Cardiac muscle cell (in vitro differentiated cells and primary cell): ENCODE results near the gene RNF148. TPM values are rescaled to one million over a fixed set of nuclear protein-coding genes. Genes with fewer than 3 reads are reported as not detected.

Experiments
- DNase-seq, 2 donors: peaks; one replicate each; pipeline versions ENCODE4 v3.0.0 to v3.0.0-alpha.2; 2010 to 2017; ENCODE audit warnings: low read depth in 1 of 2, low spot score in 1 of 2
- H3K27ac ChIP-seq: fragments of 200-600 bp; sonication (generic); 2 replicates; pipeline ENCODE4 v1.5.1; 2016
- H3K27me3 ChIP-seq: fragments of 200-600 bp; sonication (generic); 2 replicates; pipeline ENCODE4 v1.6.0; 2016; ENCODE audit warnings: control low read depth
- H3K36me3 ChIP-seq: fragments of 200-600 bp; sonication (generic); 2 replicates; pipeline ENCODE4 v1.5.1; 2016; ENCODE audit warnings: control low read depth
- H3K4me1 ChIP-seq: fragments of 200-600 bp; sonication (generic); 2 replicates; pipeline ENCODE4 v1.8.1; 2017; ENCODE audit warnings: low read depth, mild to moderate bottlenecking, mixed run types
- H3K4me3 ChIP-seq: fragments of 200-600 bp; sonication (generic); 2 replicates; pipeline ENCODE4 v1.5.1; 2016; ENCODE audit warnings: mild to moderate bottlenecking
- H3K9me3 ChIP-seq: fragments of 200-600 bp; sonication (generic); 2 replicates; pipeline ENCODE4 v1.5.1; 2017; ENCODE audit warnings: low read depth, mild to moderate bottlenecking, control low read depth
- polyA plus RNA-seq: library from polyadenylated mRNA; unstranded; fragments of >200 nt; fragmentation: Nextera tagmentation; extraction: Ambion mirVana; gene quantifications from 2 replicates; pipeline ENCODE4 v1.2.1, GENCODE V29; 2016
- total RNA-seq: library from RNA; depleted of rRNA; stranded (reverse); fragments of >200 nt; gene quantifications from 2 replicates; pipeline ENCODE4 v1.2.3, GENCODE V29; 2016
- TF ChIP-seq, protein P1 (sequence below): IDR thresholded peaks from 2 replicates; pipeline ENCODE4 v1.5.1; 2012; ENCODE audit warnings: low read depth, mild to moderate bottlenecking, low read length

RNF148 gene
- total and polyA plus RNA-seq, 2 experiments from 2014 or later: 1.0 TPM; not detected in 1

GRCh38 chr7:122719010-122719578, 16.4 kb upstream of the RNF148 start:
- no peaks in the 10 kb centered on the region for H3K4me1 ChIP-seq
- TF ChIP-seq, protein P1, sequence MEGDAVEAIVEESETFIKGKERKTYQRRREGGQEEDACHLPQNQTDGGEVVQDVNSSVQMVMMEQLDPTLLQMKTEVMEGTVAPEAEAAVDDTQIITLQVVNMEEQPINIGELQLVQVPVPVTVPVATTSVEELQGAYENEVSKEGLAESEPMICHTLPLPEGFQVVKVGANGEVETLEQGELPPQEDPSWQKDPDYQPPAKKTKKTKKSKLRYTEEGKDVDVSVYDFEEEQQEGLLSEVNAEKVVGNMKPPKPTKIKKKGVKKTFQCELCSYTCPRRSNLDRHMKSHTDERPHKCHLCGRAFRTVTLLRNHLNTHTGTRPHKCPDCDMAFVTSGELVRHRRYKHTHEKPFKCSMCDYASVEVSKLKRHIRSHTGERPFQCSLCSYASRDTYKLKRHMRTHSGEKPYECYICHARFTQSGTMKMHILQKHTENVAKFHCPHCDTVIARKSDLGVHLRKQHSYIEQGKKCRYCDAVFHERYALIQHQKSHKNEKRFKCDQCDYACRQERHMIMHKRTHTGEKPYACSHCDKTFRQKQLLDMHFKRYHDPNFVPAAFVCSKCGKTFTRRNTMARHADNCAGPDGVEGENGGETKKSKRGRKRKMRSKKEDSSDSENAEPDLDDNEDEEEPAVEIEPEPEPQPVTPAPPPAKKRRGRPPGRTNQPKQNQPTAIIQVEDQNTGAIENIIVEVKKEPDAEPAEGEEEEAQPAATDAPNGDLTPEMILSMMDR: no peak
- DNase-seq: no peak
- H3K4me3 ChIP-seq: no peak overlapping the region
- no peaks in the 10 kb centered on the region for H3K36me3 ChIP-seq
- no peak overlapping the region for H3K27ac ChIP-seq
- H3K9me3 ChIP-seq: no peaks in the 10 kb centered on the region
- no peaks in the 10 kb centered on the region for H3K27me3 ChIP-seq

- H3K36me3 ChIP-seq: no peaks in the 10 kb centered on the region
- H3K4me1 ChIP-seq: no peaks in the 10 kb centered on the region
- no peak overlapping the region for H3K4me3 ChIP-seq
- no peaks in the 10 kb centered on the region for H3K9me3 ChIP-seq
- DNase-seq: no peak
- TF ChIP-seq, protein P1: no peak
- no peaks in the 10 kb centered on the region for H3K27me3 ChIP-seq
- H3K27ac ChIP-seq: no peak overlapping the region
Observed at GRCh38 chr7:122717356-122718089, 14.8 kb upstream of the RNF148 start.

DNA sequence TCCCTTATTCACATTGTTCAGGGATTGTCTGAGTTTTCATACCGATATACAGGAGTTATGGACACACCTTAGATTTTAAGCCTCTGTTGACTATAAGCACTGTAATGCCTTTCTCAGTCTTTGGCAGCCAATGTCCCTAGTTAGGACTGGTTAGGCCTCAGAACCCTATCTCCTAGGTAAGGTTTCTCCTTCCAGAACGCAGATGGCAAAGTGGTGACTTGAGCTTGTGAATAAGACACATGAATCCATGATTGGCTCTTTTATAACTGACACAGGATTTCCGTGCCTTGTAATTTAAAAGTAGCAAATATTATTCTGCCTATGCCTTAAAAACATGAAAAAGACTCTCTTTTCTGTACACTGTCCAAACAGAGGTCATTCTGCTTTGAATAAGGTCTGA, 12.5 kb upstream of the RNF148 start:
- Histone ChIP-seq H3K4me1 (no peaks in the 10 kb centered on the region), H3K36me3 (no peaks in the 10 kb centered on the region), H3K27me3 (no peaks in the 10 kb centered on the region), H3K9me3 (no peaks in the 10 kb centered on the region), H3K4me3 (no peak overlapping the region), H3K27ac (no peak overlapping the region)
- TF ChIP-seq, protein P1: no peak
- DNase-seq: no peak

GRCh38 chr7:122710916-122711315, 8.2 kb upstream of the RNF148 start:
- TF ChIP-seq, protein P1: no peak
- no peak overlapping the region for H3K27ac ChIP-seq
- no peak overlapping the region for H3K4me3 ChIP-seq

GRCh38 chr7:122709930-122710646, 7.4 kb upstream of the RNF148 start:
- H3K4me1 ChIP-seq: no peaks in the 10 kb centered on the region
- H3K9me3 ChIP-seq: no peaks in the 10 kb centered on the region
- no peak overlapping the region for H3K4me3 ChIP-seq
- H3K27ac ChIP-seq: no peak overlapping the region
- no peaks in the 10 kb centered on the region for H3K27me3 ChIP-seq
- TF ChIP-seq, protein P1: no peak
- no peaks in the 10 kb centered on the region for H3K36me3 ChIP-seq
- DNase-seq: no peak

More at GRCh38 chr7:122710916-122711315, 8.2 kb upstream of the RNF148 start:
- no peaks in the 10 kb centered on the region for H3K4me1 ChIP-seq
- H3K9me3 ChIP-seq: no peaks in the 10 kb centered on the region
- H3K27me3 ChIP-seq: no peaks in the 10 kb centered on the region
- DNase-seq: no peak
- H3K36me3 ChIP-seq: no peaks in the 10 kb centered on the region
